HFFc6 (cell line): ENCODE data around the gene CDH5. TPM values are rescaled to one million over a fixed set of nuclear protein-coding genes. Genes with fewer than 3 reads are reported as not detected.

ENCODE experiments used
- DNase-seq: peaks from one replicate; pipeline ENCODE4 v3.0.0-alpha.2; 2018
- H3K27ac Mint-ChIP-seq: 2 replicates; pipeline ENCODE4 v1.8.0; 2020; ENCODE audit warnings: mild to moderate bottlenecking, mixed read lengths
- H3K27me3 Mint-ChIP-seq: 2 replicates; pipeline ENCODE4 v1.8.0; 2021; ENCODE audit warnings: mild to moderate bottlenecking, moderate library complexity, mixed read lengths; ENCODE audit not compliant: insufficient read depth
- H3K36me3 Mint-ChIP-seq: 2 replicates; pipeline ENCODE4 v1.8.0; 2021; ENCODE audit warnings: low read depth, mixed read lengths
- H3K4me1 Mint-ChIP-seq: 2 replicates; pipeline ENCODE4 v1.8.0; 2020; ENCODE audit warnings: low read depth, mixed read lengths
- H3K4me3 Mint-ChIP-seq: 2 replicates; pipeline ENCODE4 v1.8.0; 2020; ENCODE audit warnings: mild to moderate bottlenecking, moderate library complexity, mixed read lengths
- H3K9me3 Mint-ChIP-seq: 2 replicates; pipeline ENCODE4 v1.8.0; 2020; ENCODE audit warnings: mild to moderate bottlenecking, mixed read lengths
- total RNA-seq, 6 experiments: library from RNA; stranded (reverse); fragmentation: NEBNext Ultra II Directional; extraction: Animal tissue kit (Norgen Biotek cat#: 25700); gene quantifications; 2 replicates in 1 of 6; 3 replicates in 5 of 6; pipeline ENCODE4 v1.2.3, GENCODE V29; 2021
- TF ChIP-seq, protein P1 (sequence below): fragments of 200-600 bp; sonication (generic); IDR thresholded peaks from 2 replicates; pipeline ENCODE4 v1.5.0; 2021; ENCODE audit warnings: antibody characterized with exemption, mild to moderate bottlenecking

CDH5 gene
- total RNA-seq, 6 experiments from 2014 or later: not detected

DNA sequence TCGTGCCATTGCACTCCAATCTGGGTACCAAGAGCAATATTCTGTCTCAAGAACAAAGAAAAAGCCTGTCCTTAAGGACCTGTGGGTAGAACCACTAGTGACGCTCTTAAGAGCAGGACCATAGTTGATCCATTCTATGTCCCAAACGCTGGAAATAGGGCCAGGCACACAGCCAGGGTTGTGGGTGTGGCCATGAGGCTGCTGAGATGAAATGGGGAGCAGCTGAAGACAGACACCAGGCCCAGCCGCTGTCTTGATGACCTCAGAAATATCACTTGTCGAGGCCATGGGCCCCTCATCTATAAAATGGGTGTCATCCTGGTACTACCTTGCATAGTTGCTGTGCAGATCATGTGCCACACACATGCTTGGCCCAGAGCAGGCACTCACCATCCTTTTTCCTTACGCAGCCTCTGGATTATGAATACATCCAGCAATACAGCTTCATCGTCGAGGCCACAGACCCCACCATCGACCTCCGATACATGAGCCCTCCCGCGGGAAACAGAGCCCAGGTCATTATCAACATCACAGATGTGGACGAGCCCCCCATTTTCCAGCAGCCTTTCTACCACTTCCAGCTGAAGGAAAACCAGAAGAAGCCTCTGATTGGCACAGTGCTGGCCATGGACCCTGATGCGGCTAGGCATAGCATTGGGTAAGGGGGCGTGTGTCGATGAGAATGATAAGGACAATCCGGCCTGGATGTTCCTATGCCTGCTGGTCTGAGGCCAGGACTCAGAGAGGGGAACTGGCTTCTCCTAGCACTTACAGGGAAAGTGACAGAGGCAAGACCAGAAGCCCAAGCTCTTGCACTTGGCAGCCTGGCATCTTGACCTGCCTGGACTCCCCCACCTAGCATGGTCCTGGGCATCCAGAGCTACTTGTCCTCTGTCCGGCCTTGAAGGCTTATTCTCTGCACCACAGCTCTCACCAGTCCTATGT is 25.5 kb downstream of the CDH5 start:
- DNase-seq: no peak
- no peak overlapping the region for H3K4me3 Mint-ChIP-seq
- H3K4me1 Mint-ChIP-seq: no peaks in the 10 kb centered on the region
- H3K36me3 Mint-ChIP-seq: no peaks in the 10 kb centered on the region
- no peak overlapping the region for H3K27ac Mint-ChIP-seq
- TF ChIP-seq, protein P1, sequence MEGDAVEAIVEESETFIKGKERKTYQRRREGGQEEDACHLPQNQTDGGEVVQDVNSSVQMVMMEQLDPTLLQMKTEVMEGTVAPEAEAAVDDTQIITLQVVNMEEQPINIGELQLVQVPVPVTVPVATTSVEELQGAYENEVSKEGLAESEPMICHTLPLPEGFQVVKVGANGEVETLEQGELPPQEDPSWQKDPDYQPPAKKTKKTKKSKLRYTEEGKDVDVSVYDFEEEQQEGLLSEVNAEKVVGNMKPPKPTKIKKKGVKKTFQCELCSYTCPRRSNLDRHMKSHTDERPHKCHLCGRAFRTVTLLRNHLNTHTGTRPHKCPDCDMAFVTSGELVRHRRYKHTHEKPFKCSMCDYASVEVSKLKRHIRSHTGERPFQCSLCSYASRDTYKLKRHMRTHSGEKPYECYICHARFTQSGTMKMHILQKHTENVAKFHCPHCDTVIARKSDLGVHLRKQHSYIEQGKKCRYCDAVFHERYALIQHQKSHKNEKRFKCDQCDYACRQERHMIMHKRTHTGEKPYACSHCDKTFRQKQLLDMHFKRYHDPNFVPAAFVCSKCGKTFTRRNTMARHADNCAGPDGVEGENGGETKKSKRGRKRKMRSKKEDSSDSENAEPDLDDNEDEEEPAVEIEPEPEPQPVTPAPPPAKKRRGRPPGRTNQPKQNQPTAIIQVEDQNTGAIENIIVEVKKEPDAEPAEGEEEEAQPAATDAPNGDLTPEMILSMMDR: no peak
- H3K27me3 Mint-ChIP-seq: peaks cover 24% of the 10 kb centered on the region
- H3K9me3 Mint-ChIP-seq: no peaks in the 10 kb centered on the region

DNA sequence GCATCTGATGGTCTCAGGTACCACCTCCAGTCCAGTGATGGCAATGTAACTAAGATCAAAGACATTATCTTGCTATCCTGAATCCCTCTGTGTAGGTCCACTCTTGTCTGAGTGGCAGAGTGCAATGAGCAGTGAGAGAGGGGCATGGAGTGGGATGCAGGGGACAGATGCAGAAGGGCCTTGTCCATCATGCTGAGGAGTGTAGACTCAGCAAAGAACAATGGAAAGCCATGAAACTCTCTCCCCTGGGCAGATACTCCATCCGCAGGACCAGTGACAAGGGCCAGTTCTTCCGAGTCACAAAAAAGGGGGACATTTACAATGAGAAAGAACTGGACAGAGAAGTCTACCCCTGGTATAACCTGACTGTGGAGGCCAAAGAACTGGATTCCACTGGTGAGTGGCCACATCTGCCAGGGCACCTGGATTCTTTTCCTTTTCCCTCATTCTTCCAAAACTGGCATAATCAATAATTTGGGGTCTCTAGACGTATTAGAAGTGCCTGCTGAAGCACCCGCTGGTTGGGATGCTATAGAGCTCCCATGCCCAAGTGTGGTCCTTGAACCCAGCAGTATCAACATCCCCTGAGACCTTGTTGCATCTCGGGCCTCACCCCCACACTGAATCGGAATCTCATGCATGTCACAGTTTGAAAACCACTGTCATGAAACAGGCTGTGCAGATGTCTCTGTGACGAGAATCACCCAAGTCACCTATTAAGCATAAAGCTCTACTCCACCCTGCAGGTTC is 29.5 kb downstream of the CDH5 start:
- H3K9me3 Mint-ChIP-seq: no peaks in the 10 kb centered on the region
- no peak for DNase-seq
- TF ChIP-seq, protein P1: no peak
- no peaks in the 10 kb centered on the region for H3K36me3 Mint-ChIP-seq
- no peak overlapping the region for H3K27ac Mint-ChIP-seq
- no peaks in the 10 kb centered on the region for H3K4me1 Mint-ChIP-seq
- H3K27me3 Mint-ChIP-seq: peaks cover 21% of the 10 kb centered on the region
- no peak overlapping the region for H3K4me3 Mint-ChIP-seq

DNA sequence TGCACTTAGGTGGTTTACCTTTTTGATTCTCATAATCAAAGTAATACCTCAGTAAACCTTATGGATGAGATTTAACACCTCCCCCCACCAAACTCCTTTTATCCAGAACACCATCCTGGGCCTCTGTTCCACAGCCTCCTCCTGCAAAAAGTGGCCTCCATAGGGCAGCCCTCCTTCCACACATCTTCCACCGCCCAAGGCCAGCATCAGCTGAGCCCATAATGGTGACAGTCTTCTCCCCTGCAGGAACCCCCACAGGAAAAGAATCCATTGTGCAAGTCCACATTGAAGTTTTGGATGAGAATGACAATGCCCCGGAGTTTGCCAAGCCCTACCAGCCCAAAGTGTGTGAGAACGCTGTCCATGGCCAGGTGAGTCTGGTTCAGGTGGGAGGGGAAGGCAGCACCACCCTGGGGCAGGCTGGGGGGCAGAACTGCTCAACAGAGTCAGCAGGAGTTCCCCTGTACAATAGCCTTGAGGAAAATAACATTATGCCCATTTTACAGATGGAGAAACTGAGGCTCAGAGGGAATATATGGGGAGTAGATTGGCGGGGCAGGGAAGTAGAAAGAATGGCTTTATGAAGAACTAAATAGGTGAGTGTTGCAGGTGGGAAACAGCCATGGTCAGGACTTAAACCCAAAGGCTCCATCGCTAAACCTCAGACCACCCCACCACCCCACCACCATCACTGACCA is 31.4 kb downstream of the CDH5 start:
- no peaks in the 10 kb centered on the region for H3K9me3 Mint-ChIP-seq
- H3K27ac Mint-ChIP-seq: no peak overlapping the region
- TF ChIP-seq, protein P1: no peak
- no peaks in the 10 kb centered on the region for H3K4me1 Mint-ChIP-seq
- DNase-seq: no peak
- peaks cover 21% of the 10 kb centered on the region for H3K27me3 Mint-ChIP-seq
- no peaks in the 10 kb centered on the region for H3K36me3 Mint-ChIP-seq
- H3K4me3 Mint-ChIP-seq: no peak overlapping the region

DNA sequence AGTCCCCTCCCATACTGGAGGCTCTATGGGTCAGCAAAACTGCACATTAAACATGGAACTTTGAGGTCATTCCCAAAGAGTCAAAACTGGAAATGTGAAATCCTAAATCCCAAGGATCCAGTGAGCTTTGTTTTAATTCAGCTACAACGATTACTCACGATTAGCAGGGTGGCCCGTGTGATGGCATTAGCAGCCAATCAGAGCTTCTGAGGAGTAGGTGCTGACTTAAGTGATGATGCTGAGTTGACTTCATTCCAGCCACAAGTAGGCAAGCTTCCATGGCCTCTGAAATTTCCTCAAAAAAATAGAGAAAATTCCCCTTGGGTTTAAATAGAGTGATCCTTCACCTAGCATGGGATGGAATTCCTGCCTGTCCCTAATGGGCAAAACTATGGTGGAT is 32.5 kb downstream of the CDH5 start:
- Mint-ChIP-seq H3K9me3 (no peaks in the 10 kb centered on the region), H3K36me3 (no peaks in the 10 kb centered on the region), H3K4me3 (no peak overlapping the region), H3K27ac (no peak overlapping the region), H3K4me1 (no peaks in the 10 kb centered on the region), H3K27me3 (peaks cover 24% of the 10 kb centered on the region)
- DNase-seq: peak; percentile 28
- TF ChIP-seq, protein P1: 0 out of 2 replicates have a peak, but pooled peaks have one; percentile 12

DNA sequence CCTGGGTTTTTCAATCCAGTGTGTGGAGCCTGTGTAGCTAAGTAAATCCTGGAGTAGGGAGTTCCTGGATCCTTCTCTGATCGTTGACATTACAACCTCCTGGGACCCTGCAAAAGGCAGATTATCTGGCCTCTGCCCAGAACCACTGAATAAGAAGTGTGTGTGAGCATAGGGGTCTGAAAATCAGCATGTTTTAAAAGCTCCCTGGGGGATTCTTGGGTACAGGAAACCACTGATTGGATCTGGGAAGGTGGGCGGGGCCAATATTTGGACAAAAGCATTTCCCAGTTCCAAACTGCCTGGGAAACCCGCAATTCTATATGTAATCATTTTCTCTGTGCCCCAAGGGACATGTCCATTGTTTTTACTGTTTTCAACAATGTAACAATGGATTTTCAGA is 33.4 kb downstream of the CDH5 start:
- Mint-ChIP-seq H3K27me3 (peaks cover 24% of the 10 kb centered on the region), H3K27ac (no peak overlapping the region), H3K36me3 (no peaks in the 10 kb centered on the region), H3K9me3 (peaks cover 2% of the 10 kb centered on the region; the same call in 1 of the 2 replicates), H3K4me3 (no peak overlapping the region), H3K4me1 (no peaks in the 10 kb centered on the region)
- DNase-seq: no peak
- TF ChIP-seq, protein P1: no peak
